Activated naive CD8-positive, alpha-beta T cell treated with anti-CD3 and anti-CD28 coated beads, Interleukin-2, amount 50 U/mL, for 16 hours (primary cell): ENCODE results near the gene FAM3C.
"Not testable (repeated sequence)": the region's sequence is repeated elsewhere in the genome, so short reads cannot be mapped to it uniquely, and the experiment has no call there.

Source experiments
- DNase-seq: peaks from one replicate; pipeline ENCODE4 v3.0.0-alpha.2; 2020; ENCODE audit warnings: low read depth, low spot score

FAM3C gene

GRCh38 chr7:121395961-121396757, at the start of gene FAM3C:
FAM3C (minus strand) TSS chr7:121396308; CDS start chr7:121382969, 13,339 bp downstream.
- peak; percentile 75 for DNase-seq

- no peak for DNase-seq
Observed at GRCh38 chr7:121442845-121443244, 46.7 kb upstream of the FAM3C start.

- DNase-seq = no peak
Observed at GRCh38 chr7:121440857-121441503, 44.9 kb upstream of the FAM3C start.

GRCh38 chr7:121438043-121438955, 42.2 kb upstream of the FAM3C start:
- DNase-seq = not testable (repeated sequence)

- no peak for DNase-seq
Observed at GRCh38 chr7:121437470-121437869, 41.4 kb upstream of the FAM3C start.

GRCh38 chr7:121436688-121437087, 40.6 kb upstream of the FAM3C start:
- no peak for DNase-seq

GRCh38 chr7:121436136-121436535, 40.0 kb upstream of the FAM3C start:
- DNase-seq = no peak

- no peak for DNase-seq
Observed at GRCh38 chr7:121433775-121434174, 37.7 kb upstream of the FAM3C start.

GRCh38 chr7:121432486-121432885, 36.4 kb upstream of the FAM3C start:
- DNase-seq = not testable (repeated sequence)

GRCh38 chr7:121431996-121432395, 35.9 kb upstream of the FAM3C start:
- DNase-seq = no peak

GRCh38 chr7:121431389-121431995, 35.4 kb upstream of the FAM3C start:
- no peak for DNase-seq

- no peak for DNase-seq
Observed at GRCh38 chr7:121430558-121430957, 34.5 kb upstream of the FAM3C start.

- DNase-seq = no peak
Observed at GRCh38 chr7:121429798-121430197, 33.7 kb upstream of the FAM3C start.

GRCh38 chr7:121428855-121429489, 32.9 kb upstream of the FAM3C start:
- no peak for DNase-seq

- DNase-seq = not testable (repeated sequence)
Observed at GRCh38 chr7:121421743-121422142, 25.6 kb upstream of the FAM3C start.

- DNase-seq = no peak
Observed at GRCh38 chr7:121420976-121421375, 24.9 kb upstream of the FAM3C start.

- DNase-seq = no peak
Observed at GRCh38 chr7:121419201-121420148, 23.4 kb upstream of the FAM3C start.

GRCh38 chr7:121416533-121416932, 20.4 kb upstream of the FAM3C start:
- DNase-seq = no peak

GRCh38 chr7:121414436-121414835, 18.3 kb upstream of the FAM3C start:
- DNase-seq = no peak

GRCh38 chr7:121411597-121411979, 15.5 kb upstream of the FAM3C start:
- no peak for DNase-seq
